ENCODE data around the gene FIGNL2. TPM values are rescaled to one million over a fixed set of nuclear protein-coding genes. Genes with fewer than 3 reads are reported as not detected.

Gene FIGNL2
- total and polyA plus RNA-seq, 9 of the 15 experiments (the other 6 are each of a cell fraction or from before 2014, with no cell fraction given) = 0.01 TPM; not detected in 8

DNA sequence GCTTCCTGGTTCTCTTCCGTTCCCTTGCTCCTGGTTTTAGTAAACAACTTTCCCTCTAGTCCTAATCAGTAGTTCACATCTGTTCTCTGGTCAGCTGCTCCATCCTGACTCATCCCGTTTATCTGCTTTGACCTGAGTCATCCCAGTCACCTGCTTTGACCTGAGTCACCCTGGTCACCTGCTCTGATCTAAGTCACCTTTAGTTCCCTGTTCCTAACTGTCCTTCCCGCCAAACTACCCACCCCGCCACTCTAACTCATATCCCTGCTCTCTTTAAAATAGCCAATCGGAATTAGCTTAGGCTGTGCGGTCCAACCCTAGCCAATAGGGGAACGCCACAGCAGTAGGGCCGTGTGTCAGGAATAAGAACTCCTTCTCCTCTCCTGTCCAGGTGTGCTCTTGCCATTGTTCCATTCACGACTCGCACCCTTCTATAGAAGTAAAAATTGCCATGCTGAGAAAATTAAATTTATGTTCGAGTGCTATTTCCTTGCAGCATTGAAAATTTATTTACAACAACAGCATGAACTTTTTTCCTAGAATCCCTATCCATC, 36.2 kb upstream of the FIGNL2 start (continued):
- no peak for TF ChIP-seq SMARCA5 (IDR thresholded peaks at IDR 0.05)
- TF ChIP-seq MAFK (IDR thresholded peaks at IDR 0.05; ENCODE audit: low read length) = peak; percentile 79
- TF ChIP-seq HES1 (IDR thresholded peaks at IDR 0.05; ENCODE audit: low read depth) = peak; percentile 55
- TF ChIP-seq, protein P1, sequence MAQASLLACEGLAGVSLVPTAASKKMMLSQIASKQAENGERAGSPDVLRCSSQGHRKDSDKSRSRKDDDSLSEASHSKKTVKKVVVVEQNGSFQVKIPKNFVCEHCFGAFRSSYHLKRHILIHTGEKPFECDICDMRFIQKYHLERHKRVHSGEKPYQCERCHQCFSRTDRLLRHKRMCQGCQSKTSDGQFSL (CRISPR knock-in tag; IDR thresholded peaks at IDR 0.05) = no peak
- TF ChIP-seq, protein P1 (tag; IDR thresholded peaks at IDR 0.05) = no peak
- TF ChIP-seq SIRT6 (IDR thresholded peaks at IDR 0.05; ENCODE audit: low read depth, low read length) = no peak
- TF ChIP-seq CREM (IDR thresholded peaks at IDR 0.05; ENCODE audit: low read depth) = peak; percentile 64
- no peak for TF ChIP-seq ZC3H4 (CRISPR knock-in tag; IDR thresholded peaks at IDR 0.05; ENCODE audit: borderline replicate concordance)
- no peak for TF ChIP-seq ZNF23 (CRISPR knock-in tag; IDR thresholded peaks at IDR 0.05)
- no peak for TF ChIP-seq CREBBP (IDR thresholded peaks at IDR 0.05; ENCODE audit: low read depth, low read length)
- TF ChIP-seq DIDO1 (tag; IDR thresholded peaks at IDR 0.05; ENCODE audit: low read depth) = no peak
- no peak for TF ChIP-seq CGGBP1 (CRISPR knock-in tag; IDR thresholded peaks at IDR 0.05)
- TF ChIP-seq RBM14 (IDR thresholded peaks at IDR 0.05; ENCODE audit: borderline replicate concordance, insufficient read depth, low read depth, low read length) = no peak
- no peak for TF ChIP-seq ZNF124 (CRISPR knock-in tag; IDR thresholded peaks at IDR 0.05)
- TF ChIP-seq, protein P2, sequence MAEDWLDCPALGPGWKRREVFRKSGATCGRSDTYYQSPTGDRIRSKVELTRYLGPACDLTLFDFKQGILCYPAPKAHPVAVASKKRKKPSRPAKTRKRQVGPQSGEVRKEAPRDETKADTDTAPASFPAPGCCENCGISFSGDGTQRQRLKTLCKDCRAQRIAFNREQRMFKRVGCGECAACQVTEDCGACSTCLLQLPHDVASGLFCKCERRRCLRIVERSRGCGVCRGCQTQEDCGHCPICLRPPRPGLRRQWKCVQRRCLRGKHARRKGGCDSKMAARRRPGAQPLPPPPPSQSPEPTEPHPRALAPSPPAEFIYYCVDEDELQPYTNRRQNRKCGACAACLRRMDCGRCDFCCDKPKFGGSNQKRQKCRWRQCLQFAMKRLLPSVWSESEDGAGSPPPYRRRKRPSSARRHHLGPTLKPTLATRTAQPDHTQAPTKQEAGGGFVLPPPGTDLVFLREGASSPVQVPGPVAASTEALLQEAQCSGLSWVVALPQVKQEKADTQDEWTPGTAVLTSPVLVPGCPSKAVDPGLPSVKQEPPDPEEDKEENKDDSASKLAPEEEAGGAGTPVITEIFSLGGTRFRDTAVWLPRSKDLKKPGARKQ (CRISPR knock-in tag; IDR thresholded peaks at IDR 0.05) = no peak
- no peak for TF ChIP-seq GABPB2 (CRISPR knock-in tag; conservative IDR thresholded peaks at IDR 0.05)
- TF ChIP-seq ZNF444 (CRISPR knock-in tag; IDR thresholded peaks at IDR 0.05) = no peak
- no peak for TF ChIP-seq FOXA1 (IDR thresholded peaks at IDR 0.05; ENCODE audit: borderline replicate concordance)
- TF ChIP-seq ZNF449 (CRISPR knock-in tag; IDR thresholded peaks at IDR 0.05) = no peak
- no peak for TF ChIP-seq SPI1 (IDR thresholded peaks at IDR 0.05; ENCODE audit: borderline replicate concordance, low read depth, low read length)
- TF ChIP-seq ETS1 (conservative IDR thresholded peaks at IDR 0.05; ENCODE audit: control insufficient read depth, low read depth, low read length) = no peak
- TF ChIP-seq FOS (IDR thresholded peaks at IDR 0.05; ENCODE audit: extremely low read depth, insufficient read length) = peak; percentile 86
- no peak for TF ChIP-seq CSDE1 (IDR thresholded peaks at IDR 0.05)
- no peak for TF ChIP-seq CAMTA2 (CRISPR knock-in tag; conservative IDR thresholded peaks at IDR 0.05)
- no peak for TF ChIP-seq SMARCB1 (IDR thresholded peaks at IDR 0.05; ENCODE audit: insufficient read length, low read depth)

All from K562 (cell line).